ENCODE measurements around the gene CCSER1.
"Not testable (repeated sequence)": the region's sequence is repeated elsewhere in the genome, so short reads cannot be mapped to it uniquely, and the experiment has no call there.

Gene CCSER1

GRCh38 chr4:91592125-91592524 lies 1464.9 kb downstream of the CCSER1 start:
- DNase-seq (ENCODE audit: low read depth): no peak

GRCh38 chr4:91596718-91597117 lies 1469.5 kb downstream of the CCSER1 start:
- no peak for DNase-seq (ENCODE audit: low read depth)

GRCh38 chr4:91598696-91599095 lies 1471.5 kb downstream of the CCSER1 start:
- no peak for DNase-seq (ENCODE audit: low read depth)

GRCh38 chr4:91600301-91600700 lies 1473.1 kb downstream of the CCSER1 start:
- no peak for DNase-seq (ENCODE audit: low read depth)

GRCh38 chr4:91601401-91601800 lies 1474.2 kb downstream of the CCSER1 start:
- no peak for DNase-seq (ENCODE audit: low read depth)

- no peak for DNase-seq (ENCODE audit: low read depth)
These were observed 1484.6 kb downstream of the CCSER1 start for GRCh38 chr4:91611782-91612181.

- no peak for DNase-seq (ENCODE audit: low read depth)
These were observed 1493.8 kb downstream of the CCSER1 start for GRCh38 chr4:91620952-91621351.

GRCh38 chr4:91621446-91621845 lies 1494.3 kb downstream of the CCSER1 start:
- DNase-seq (ENCODE audit: low read depth): no peak

- no peak for DNase-seq (ENCODE audit: low read depth)
These were observed 1495.9 kb downstream of the CCSER1 start for GRCh38 chr4:91622925-91623602.

GRCh38 chr4:91623603-91623967 lies 1496.4 kb downstream of the CCSER1 start:
- not testable (repeated sequence) for DNase-seq (ENCODE audit: low read depth)

- DNase-seq (ENCODE audit: low read depth): no peak
These were observed 1502.9 kb downstream of the CCSER1 start for GRCh38 chr4:91630054-91630453.

GRCh38 chr4:91630764-91631163 lies 1503.6 kb downstream of the CCSER1 start:
- no peak for DNase-seq (ENCODE audit: low read depth)

- no peak for DNase-seq (ENCODE audit: low read depth)
These were observed 1504.1 kb downstream of the CCSER1 start for GRCh38 chr4:91631335-91631734.

- DNase-seq (ENCODE audit: low read depth): no peak
These were observed 1508.9 kb downstream of the CCSER1 start for GRCh38 chr4:91636083-91636482.
